Measurements from ENCODE around the gene GHRL.

Gene GHRL

GRCh38 chr3:10255835-10256234, 36.9 kb downstream of the GHRL start:
- no peak overlapping the region for H3K4me3 ChIP-seq (ENCODE audit: low read length)
- no peak for DNase-seq (ENCODE audit: low read depth, low spot score)

DNA sequence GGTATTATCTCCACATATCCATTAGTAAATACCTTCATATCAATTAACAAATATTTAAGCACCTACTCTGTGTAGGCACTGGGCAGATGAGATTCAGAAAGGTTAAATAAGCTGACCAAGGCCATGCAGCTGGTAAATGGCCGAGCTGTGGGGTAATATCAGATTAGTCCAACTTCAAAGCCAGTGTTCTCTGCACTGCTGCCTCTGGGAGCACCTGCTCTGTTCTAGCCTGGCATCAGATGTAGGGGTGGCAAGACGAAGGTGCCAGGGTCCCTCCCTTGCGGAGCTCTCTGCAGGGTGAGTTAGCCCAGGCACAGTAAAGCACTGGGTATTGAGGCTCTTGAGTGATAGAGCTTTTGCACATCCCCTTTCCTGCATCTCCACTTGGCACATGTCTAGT, 39.0 kb downstream of the GHRL start:
- H3K4me3 ChIP-seq (ENCODE audit: low read length): no peak overlapping the region
- no peak for DNase-seq (ENCODE audit: low read depth, low spot score)

DNA sequence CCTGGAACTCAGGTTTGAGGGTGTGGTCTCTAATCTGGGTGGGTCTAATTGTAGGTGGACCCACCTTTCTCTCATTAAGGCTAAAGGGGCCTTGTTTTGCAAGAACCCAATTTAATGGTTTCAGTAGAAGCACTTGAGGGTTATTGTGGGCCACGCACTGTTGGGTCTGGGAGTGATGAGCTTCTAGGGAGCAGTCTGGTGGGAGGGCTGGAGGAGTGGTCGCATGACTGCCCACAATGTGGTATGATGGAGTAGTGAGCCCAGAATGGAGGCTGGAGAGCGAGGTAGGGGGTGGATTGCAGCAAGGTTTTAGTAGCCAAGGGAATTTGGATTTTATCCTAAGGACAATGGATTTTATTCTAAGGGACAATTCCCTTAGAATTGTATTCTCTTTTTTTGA, 41.7 kb downstream of the GHRL start:
- no peak overlapping the region for H3K4me3 ChIP-seq (ENCODE audit: low read length)
- DNase-seq (ENCODE audit: low read depth, low spot score): no peak

- no peak for DNase-seq (ENCODE audit: low read depth, low spot score)
Measured at GRCh38 chr3:10249833-10250232, 42.9 kb downstream of the GHRL start.

DNA sequence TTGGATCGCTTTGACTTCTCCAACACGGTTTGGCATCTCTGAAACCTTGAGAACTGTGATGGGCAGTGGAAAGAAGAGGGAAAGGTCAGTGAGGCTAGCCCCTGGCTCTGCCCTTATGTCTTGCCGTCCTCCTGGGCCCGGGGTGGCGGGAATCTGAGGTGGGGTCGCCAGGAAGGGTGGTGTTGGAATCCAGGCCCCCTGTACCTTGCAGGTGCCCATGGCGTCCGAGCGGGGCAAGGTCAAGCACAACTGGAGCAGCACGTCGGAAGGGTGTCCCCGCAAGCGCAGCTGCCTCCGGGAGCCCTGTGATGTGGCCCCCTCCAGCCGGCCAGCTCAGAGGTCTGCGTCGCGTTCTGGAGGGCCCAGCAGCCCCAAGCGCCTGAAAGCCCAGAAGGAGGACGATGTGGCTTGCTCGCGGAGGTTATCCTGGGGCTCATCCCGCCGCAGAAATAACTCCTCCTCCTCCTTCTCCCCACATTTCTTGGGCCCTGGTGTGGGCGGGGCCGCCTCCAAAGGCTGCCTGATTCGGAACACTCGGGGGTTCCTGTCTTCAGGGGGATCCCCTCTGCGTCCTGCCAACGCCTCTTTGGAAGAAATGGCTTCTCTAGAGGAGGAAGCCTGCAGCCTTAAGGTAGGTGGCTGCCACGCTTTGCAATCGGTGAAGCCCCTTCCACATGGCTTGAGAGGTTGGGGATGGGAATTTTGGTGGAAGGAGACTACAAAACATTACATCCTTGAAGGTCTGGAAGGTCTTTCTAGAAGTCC, 43.6 kb downstream of the GHRL start:
- peak overlapping the region; percentile 97 for H3K4me3 ChIP-seq (ENCODE audit: low read length)
- no peak for DNase-seq (ENCODE audit: low read depth, low spot score)

More at GRCh38 chr3:10249833-10250232, 42.9 kb downstream of the GHRL start:
- peak overlapping the region; percentile 97 for H3K4me3 ChIP-seq (ENCODE audit: low read length)

DNA sequence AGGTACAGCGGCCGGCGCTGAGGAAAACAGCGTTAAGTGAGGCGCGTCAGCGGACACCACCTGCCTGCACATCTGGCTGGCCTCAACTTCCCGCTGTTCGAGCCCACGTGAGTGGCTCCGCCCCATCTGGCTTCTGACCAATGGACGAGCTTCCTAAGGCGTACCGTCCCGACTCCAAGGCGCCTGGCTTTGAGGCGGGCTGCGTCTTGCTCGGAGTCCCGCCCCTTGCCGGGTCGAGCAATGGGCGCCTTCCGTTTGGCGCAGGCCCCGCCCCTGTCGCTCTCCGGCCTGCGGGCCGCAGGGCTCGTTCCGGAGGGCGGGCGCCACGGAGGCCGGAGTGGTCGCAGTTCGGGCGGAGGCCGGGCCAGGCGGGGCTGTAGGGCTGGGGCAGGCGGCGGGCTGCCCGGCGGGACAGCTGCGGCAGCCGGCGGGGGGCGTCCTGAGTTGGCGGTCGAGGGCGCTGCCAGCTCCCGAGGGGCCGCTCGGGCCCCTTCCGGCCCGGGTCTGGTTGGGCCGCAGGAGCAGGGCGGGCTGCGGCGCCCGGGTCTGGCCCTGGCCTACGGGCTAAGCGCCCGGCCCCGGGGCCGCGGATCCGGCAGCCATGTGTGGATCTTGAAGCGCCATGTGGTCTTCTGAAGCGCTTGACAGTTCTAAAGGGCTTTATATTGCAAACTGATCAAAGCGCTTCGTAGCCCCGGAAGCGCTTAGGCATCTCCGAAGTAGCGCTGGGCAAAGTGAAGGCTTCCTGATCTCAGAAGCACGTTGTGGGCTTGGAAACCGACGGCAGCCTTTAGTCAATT, 44.4 kb downstream of the GHRL start, which contains the start of gene TATDN2:
Gene TATDN2 (plus strand): TSS at position 276 of the 800 bp plus-strand sequence. CDS start 742 bp downstream, outside the sequence.
- DNase-seq (ENCODE audit: low read depth, low spot score): peak; percentile 98
- H3K4me3 ChIP-seq (ENCODE audit: low read length): peak within 1 kb of the TSS; percentile 97

GRCh38 chr3:10247679-10248183, 45.0 kb downstream of the GHRL start:
- H3K4me3 ChIP-seq (ENCODE audit: low read length): peak overlapping the region; percentile 29

DNA sequence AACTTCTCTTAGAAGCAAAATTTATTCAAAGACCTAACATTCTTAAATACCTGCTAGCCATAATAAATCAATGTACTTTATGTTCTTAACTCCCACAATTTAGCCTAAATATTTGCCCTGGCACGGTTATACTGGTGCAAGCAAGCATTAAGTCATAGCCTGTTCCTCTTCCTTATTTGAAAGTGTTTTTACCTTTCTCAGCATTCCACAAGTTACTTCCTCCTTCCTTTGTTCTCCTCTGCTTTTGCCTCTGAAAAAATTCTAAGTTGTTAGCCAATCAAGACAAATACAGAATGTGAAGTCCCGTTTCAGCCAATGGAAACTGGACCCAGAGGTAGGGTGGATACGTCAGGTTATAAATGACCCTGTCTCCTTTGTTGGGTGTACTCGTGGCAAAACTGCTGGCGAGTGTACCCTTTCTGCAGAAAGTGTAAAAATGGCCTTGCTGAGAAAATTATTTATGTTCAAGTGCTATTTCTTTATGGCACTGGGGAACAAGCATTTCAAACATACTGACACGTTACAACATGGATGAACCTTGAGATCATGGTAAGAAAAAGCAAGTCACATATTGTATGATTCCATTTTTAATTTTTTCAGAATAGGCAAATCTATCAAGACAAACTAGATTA, 47.5 kb downstream of the GHRL start:
- no peak for DNase-seq (ENCODE audit: low read depth, low spot score)
- H3K4me3 ChIP-seq (ENCODE audit: low read length): no peak overlapping the region

More at GRCh38 chr3:10247679-10248183, 45.0 kb downstream of the GHRL start:
- no peak for DNase-seq (ENCODE audit: low read depth, low spot score)

DNA sequence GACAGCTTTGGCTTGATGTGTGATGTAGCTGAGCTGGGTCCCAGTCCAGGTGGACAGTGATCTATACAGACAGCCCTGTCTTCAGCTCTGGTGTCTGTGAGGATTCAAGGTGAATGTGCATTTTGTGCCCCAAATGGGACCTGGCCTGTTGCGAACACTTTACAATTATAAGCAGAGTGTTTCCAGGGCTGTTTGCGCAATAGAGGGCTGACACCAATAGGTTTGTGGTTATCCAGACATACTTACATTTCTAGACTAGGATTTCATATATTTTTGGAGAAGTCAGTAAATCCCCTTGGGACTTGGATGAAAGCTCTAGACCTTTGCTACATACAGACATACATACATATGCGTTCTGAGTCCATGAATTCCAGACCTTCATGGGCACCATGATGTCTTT, 48.7 kb downstream of the GHRL start:
- DNase-seq (ENCODE audit: low read depth, low spot score): no peak
- no peak overlapping the region for H3K4me3 ChIP-seq (ENCODE audit: low read length)

GRCh38 chr3:10242182-10243065, 50.3 kb downstream of the GHRL start:
- H3K4me3 ChIP-seq (ENCODE audit: low read length): peak overlapping the region; percentile 25
- peak; percentile 95 for DNase-seq (ENCODE audit: low read depth, low spot score)

DNA sequence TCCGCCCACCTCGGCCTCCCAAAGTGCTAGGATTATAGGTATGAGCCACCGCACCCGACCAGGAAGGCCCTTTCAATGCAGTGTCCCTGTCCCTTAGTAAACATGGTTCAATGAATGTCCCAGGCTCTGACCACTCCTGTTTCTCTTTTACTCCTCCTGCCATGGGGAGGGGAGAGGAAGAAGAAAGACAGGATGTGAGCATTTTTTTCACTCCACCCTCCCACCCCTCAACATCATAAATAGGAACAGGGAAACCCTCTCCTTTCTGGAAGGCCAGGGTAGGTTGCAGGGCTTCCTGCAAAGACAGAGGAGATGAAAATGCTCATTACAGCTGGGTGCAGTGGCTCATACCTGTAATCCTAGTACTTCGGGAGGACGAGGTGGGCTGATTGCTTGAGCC, 51.9 kb downstream of the GHRL start:
- H3K4me3 ChIP-seq (ENCODE audit: low read length): no peak overlapping the region
- no peak for DNase-seq (ENCODE audit: low read depth, low spot score)

GRCh38 chr3:10238345-10239183, 54.2 kb downstream of the GHRL start:
- DNase-seq (ENCODE audit: low read depth, low spot score): no peak
- no peak overlapping the region for H3K4me3 ChIP-seq (ENCODE audit: low read length)
